ENCODE measurements around the gene IFNA14. TPM values are rescaled to one million over a fixed set of nuclear protein-coding genes. Genes with fewer than 3 reads are reported as not detected.

Gene IFNA14
- total RNA-seq, 1 experiment from 2014 or later, result not detected

GRCh38 chr9:21266733-21267484 is 27.1 kb upstream of the IFNA14 start:
- H3K27me3 Mint-ChIP-seq (ENCODE audit: low read depth), result peaks cover 97% of the 10 kb centered on the region
- ATAC-seq, result no peak
- CTCF ChIA-PET, result interaction anchor here (1.1 to 1.7 kb wide), 3 partner anchors 14 to 188 kb away, joined by 3 to 6 read pairs (median 4); no protein-coding TSS in a partner anchor

More at GRCh38 chr9:21266733-21267484, 27.1 kb upstream of the IFNA14 start:
- Mint-ChIP-seq H3K36me3 (no peaks in the 10 kb centered on the region), H3K4me3 (no peak overlapping the region), H3K4me1 (no peaks in the 10 kb centered on the region), H3K9me3 (no peaks in the 10 kb centered on the region; the same call in 1 of the 2 replicates), H3K27ac (no peak overlapping the region)
- POLR2A ChIA-PET, result no interaction called here
- DNase-seq (ENCODE audit: low spot score), result no peak
- TF ChIP-seq ZNF512 (CRISPR knock-in tag; IDR thresholded peaks at IDR 0.05; ENCODE audit: borderline replicate concordance) (no peak), NR3C1 (CRISPR knock-in tag; conservative IDR thresholded peaks at IDR 0.05; ENCODE audit: low read depth) (no peak), NFYB (CRISPR knock-in tag; conservative IDR thresholded peaks at IDR 0.05; ENCODE audit: low read depth) (no peak), ZNF671 (CRISPR knock-in tag; IDR thresholded peaks at IDR 0.05) (no peak), FOXP1 (CRISPR knock-in tag; IDR thresholded peaks at IDR 0.05; ENCODE audit: borderline replicate concordance) (no peak), ARID4B (CRISPR knock-in tag; IDR thresholded peaks at IDR 0.05; ENCODE audit: borderline replicate concordance) (no peak), PREB (CRISPR knock-in tag; IDR thresholded peaks at IDR 0.05; ENCODE audit: borderline replicate concordance) (no peak)
- TF ChIP-seq, protein P1, sequence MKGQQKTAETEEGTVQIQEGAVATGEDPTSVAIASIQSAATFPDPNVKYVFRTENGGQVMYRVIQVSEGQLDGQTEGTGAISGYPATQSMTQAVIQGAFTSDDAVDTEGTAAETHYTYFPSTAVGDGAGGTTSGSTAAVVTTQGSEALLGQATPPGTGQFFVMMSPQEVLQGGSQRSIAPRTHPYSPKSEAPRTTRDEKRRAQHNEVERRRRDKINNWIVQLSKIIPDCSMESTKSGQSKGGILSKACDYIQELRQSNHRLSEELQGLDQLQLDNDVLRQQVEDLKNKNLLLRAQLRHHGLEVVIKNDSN (CRISPR knock-in tag; IDR thresholded peaks at IDR 0.05), result no peak
- TF ChIP-seq, protein P2, sequence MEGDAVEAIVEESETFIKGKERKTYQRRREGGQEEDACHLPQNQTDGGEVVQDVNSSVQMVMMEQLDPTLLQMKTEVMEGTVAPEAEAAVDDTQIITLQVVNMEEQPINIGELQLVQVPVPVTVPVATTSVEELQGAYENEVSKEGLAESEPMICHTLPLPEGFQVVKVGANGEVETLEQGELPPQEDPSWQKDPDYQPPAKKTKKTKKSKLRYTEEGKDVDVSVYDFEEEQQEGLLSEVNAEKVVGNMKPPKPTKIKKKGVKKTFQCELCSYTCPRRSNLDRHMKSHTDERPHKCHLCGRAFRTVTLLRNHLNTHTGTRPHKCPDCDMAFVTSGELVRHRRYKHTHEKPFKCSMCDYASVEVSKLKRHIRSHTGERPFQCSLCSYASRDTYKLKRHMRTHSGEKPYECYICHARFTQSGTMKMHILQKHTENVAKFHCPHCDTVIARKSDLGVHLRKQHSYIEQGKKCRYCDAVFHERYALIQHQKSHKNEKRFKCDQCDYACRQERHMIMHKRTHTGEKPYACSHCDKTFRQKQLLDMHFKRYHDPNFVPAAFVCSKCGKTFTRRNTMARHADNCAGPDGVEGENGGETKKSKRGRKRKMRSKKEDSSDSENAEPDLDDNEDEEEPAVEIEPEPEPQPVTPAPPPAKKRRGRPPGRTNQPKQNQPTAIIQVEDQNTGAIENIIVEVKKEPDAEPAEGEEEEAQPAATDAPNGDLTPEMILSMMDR (IDR thresholded peaks at IDR 0.05), result no peak
